PC-9 (cell line): ENCODE results near the gene ATP1B3. TPM values are rescaled to one million over a fixed set of nuclear protein-coding genes. Genes with fewer than 3 reads are reported as not detected.

Experiments
- BruUV-seq: library from RNA; stranded (reverse); fragments of 400-500 nt; replicated peaks from 2 replicates; lab custom pipeline; 2021; lab: Mats Ljungman, UMichigan
- CTCF ChIA-PET: fragments of 300-600 bp; sonication (Branson Sonifier 250); formaldehyde crosslinking; loops from one replicate; lab custom pipeline; 2022; ENCODE audit warnings: antibody characterized with exemption; lab: Charles Lee
- POLR2A ChIA-PET: fragments of 300-600 bp; sonication (Branson Sonifier 250); formaldehyde crosslinking; loops from one replicate; lab custom pipeline; 2022; ENCODE audit warnings: antibody characterized with exemption; ENCODE audit not compliant: unreplicated experiment; lab: Charles Lee
- DNase-seq, 2 experiments: peaks; one replicate each; pipeline versions ENCODE4 v3.0.0 to v3.0.0-alpha.2; 2015 to 2022; ENCODE audit warnings: mixed read lengths in 1 of 2
- H2AFZ ChIP-seq: fragments of 200-600 bp; sonication (generic); 2 replicates; pipeline ENCODE4 v1.8.1; 2017; ENCODE audit warnings: antibody characterized with exemption
- H3F3A ChIP-seq: fragments of 200-600 bp; sonication (generic); 2 replicates; pipeline ENCODE4 v1.8.1; 2017; ENCODE audit warnings: antibody characterized with exemption, mild to moderate bottlenecking, low read depth; ENCODE audit not compliant: insufficient read depth
- H3K27ac ChIP-seq: fragments of 200-600 bp; sonication (generic); 2 replicates; pipeline ENCODE4 v1.6.1; 2016; ENCODE audit warnings: mixed run types
- H3K27me3 ChIP-seq: fragments of 200-600 bp; sonication (generic); 2 replicates; pipeline ENCODE4 v1.6.1; 2016; ENCODE audit warnings: low read depth, mixed run types; ENCODE audit not compliant: insufficient read depth
- H3K36me3 ChIP-seq: fragments of 200-600 bp; sonication (generic); 2 replicates; pipeline ENCODE4 v1.6.1; 2016; ENCODE audit warnings: low read depth, mixed run types
- H3K4me1 ChIP-seq: fragments of 200-600 bp; sonication (generic); replicated peaks from 2 replicates; pipeline ENCODE4 v1.6.1; 2016; ENCODE audit warnings: mixed run types; ENCODE audit not compliant: insufficient read depth
- H3K4me2 ChIP-seq: fragments of 200-600 bp; sonication (generic); 2 replicates; pipeline ENCODE4 v1.6.1; 2017; ENCODE audit warnings: mixed run types
- H3K4me3 ChIP-seq: fragments of 200-600 bp; sonication (generic); 2 replicates; pipeline ENCODE4 v1.6.1; 2016; ENCODE audit warnings: mixed run types
- H3K79me2 ChIP-seq: fragments of 200-600 bp; sonication (generic); 2 replicates; pipeline ENCODE4 v1.6.1; 2017; ENCODE audit warnings: low read depth, mixed run types
- H3K9me2 ChIP-seq: fragments of 200-600 bp; sonication (generic); 2 replicates; pipeline ENCODE4 v1.8.1; 2017; ENCODE audit warnings: mild to moderate bottlenecking; ENCODE audit not compliant: insufficient read depth
- H3K9me3 ChIP-seq: fragments of 200-600 bp; sonication (generic); 2 replicates; pipeline ENCODE4 v1.8.1; 2016; ENCODE audit warnings: low read depth; ENCODE audit not compliant: insufficient read depth
- H4K20me1 ChIP-seq: fragments of 200-600 bp; sonication (generic); 2 replicates; pipeline ENCODE4 v1.8.1; 2017; ENCODE audit not compliant: insufficient read depth
- EZH2 ChIP-seq: fragments of 200-600 bp; sonication (generic); IDR thresholded peaks from 2 replicates; pipeline ENCODE4 v1.8.0; 2017; ENCODE audit warnings: antibody characterized with exemption, low read depth
- intact Hi-C: fragments of 100-400 bp; cut with micrococcal nuclease; formaldehyde crosslinking; loops from one replicate; pipeline ENCODE4 v1.10.0; 2022; ENCODE audit not compliant: unreplicated experiment
- total RNA-seq: library from RNA; stranded (reverse); gene quantifications from 2 replicates; pipeline ENCODE4 v1.2.3, GENCODE V29; 2021
- TF ChIP-seq, protein P1 (sequence below): fragments of 200-600 bp; sonication (generic); conservative IDR thresholded peaks from 2 replicates; pipeline ENCODE4 v1.6.1; 2017; ENCODE audit warnings: mixed run types, antibody characterized with exemption, mild to moderate bottlenecking, moderate library complexity

ATP1B3 gene
- total RNA-seq, 1 experiment from 2014 or later: 69.7 TPM

DNA sequence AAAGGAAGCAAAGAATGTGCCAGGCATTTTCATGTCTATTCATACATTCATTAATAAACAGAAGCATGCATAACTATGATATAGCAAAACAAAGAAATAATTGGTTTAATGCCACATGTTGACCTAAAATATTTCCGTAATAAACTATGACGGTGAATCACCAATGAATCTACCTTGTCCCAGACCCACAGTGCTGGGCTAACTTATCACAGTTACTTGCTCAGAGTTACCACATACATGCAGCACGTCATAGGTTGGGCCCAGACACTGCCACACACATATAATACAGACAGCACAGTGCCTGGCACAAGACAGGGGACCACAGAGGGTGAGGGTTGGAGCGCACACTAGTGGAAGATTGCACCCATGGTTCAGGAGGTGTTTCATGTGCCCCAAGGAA is 86.9 kb downstream of the ATP1B3 start:
- H3K9me2 ChIP-seq: no peaks in the 10 kb centered on the region
- no peak for DNase-seq
- CTCF ChIA-PET: no interaction called here
- H3F3A ChIP-seq: peaks cover 26% of the 10 kb centered on the region
- H3K27ac ChIP-seq: no peak overlapping the region
- H4K20me1 ChIP-seq: no peaks in the 10 kb centered on the region
- no peak for TF ChIP-seq EZH2
- TF ChIP-seq, protein P1, sequence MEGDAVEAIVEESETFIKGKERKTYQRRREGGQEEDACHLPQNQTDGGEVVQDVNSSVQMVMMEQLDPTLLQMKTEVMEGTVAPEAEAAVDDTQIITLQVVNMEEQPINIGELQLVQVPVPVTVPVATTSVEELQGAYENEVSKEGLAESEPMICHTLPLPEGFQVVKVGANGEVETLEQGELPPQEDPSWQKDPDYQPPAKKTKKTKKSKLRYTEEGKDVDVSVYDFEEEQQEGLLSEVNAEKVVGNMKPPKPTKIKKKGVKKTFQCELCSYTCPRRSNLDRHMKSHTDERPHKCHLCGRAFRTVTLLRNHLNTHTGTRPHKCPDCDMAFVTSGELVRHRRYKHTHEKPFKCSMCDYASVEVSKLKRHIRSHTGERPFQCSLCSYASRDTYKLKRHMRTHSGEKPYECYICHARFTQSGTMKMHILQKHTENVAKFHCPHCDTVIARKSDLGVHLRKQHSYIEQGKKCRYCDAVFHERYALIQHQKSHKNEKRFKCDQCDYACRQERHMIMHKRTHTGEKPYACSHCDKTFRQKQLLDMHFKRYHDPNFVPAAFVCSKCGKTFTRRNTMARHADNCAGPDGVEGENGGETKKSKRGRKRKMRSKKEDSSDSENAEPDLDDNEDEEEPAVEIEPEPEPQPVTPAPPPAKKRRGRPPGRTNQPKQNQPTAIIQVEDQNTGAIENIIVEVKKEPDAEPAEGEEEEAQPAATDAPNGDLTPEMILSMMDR: no peak
- H3K79me2 ChIP-seq: no peaks in the 10 kb centered on the region
- no peak overlapping the region for H2AFZ ChIP-seq
- H3K4me1 ChIP-seq: peaks cover 34% of the 10 kb centered on the region
- no peaks in the 10 kb centered on the region for H3K36me3 ChIP-seq
- H3K27me3 ChIP-seq: no peaks in the 10 kb centered on the region
- intact Hi-C loops: loop anchor here (2.0 kb wide), 1 partner anchor 164 kb away; no protein-coding TSS in a partner anchor
- POLR2A ChIA-PET: no interaction called here
- H3K4me2 ChIP-seq: no peak overlapping the region
- BruUV-seq: no TSS peak
- H3K9me3 ChIP-seq: no peaks in the 10 kb centered on the region
- no peak overlapping the region for H3K4me3 ChIP-seq

DNA sequence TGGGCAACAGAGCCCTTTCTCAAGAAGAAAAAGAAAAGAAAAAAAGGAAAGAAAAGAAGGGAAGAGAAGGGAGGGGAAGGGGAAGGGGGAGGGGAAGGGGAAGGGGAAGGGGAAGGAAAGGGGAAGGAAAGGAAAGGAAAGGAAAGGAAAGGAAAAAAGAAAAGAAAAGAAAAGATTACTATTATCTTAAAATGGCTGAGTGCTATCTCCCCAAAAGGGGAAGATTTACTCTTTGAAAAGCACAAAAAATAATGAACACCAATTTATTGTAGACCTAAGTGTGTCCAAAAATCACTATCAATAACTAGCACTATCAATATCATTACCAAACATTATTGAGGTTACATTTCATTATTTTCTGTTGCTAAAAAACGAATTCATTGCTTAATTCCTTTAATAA is 89.0 kb downstream of the ATP1B3 start:
- Histone ChIP-seq H3K9me2 (no peaks in the 10 kb centered on the region), H3K9me3 (no peaks in the 10 kb centered on the region), H3K36me3 (no peaks in the 10 kb centered on the region), H2AFZ (no peak overlapping the region), H3K4me1 (peaks cover 13% of the 10 kb centered on the region), H3K4me3 (no peak overlapping the region), H3K79me2 (no peaks in the 10 kb centered on the region), H3K4me2 (no peak overlapping the region), H3K27me3 (no peaks in the 10 kb centered on the region), H3F3A (peaks cover 18% of the 10 kb centered on the region), H4K20me1 (no peaks in the 10 kb centered on the region), H3K27ac (no peak overlapping the region)
- intact Hi-C loops: no loop called here
- BruUV-seq: no TSS peak
- TF ChIP-seq EZH2: no peak
- TF ChIP-seq, protein P1: no peak
- ChIA-PET POLR2A (no interaction called here), CTCF (no interaction called here)
- DNase-seq: no peak

DNA sequence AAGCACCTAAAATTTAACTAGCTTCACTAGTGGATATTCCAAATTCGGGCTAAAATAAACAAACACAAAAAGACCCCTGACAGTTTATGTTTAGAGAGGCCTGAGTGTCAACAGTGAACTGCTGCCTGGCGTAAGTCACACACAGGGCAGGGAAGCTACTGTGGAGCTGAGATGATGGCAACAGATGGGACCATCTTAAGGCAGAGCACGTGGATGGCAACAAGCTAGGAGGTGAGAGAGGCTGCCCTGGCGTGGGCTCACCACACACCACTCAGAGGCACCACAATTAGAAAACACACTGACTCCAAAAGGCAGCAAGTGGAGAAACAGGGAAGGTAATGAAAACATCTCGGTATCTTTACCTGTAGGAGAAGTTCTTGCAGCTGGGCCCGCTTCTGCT is 93.3 kb downstream of the ATP1B3 start:
- Histone ChIP-seq H3K9me2 (no peaks in the 10 kb centered on the region), H3K4me1 (peaks cover 7% of the 10 kb centered on the region; the same call in 1 of the 2 replicates), H3F3A (peaks cover 15% of the 10 kb centered on the region), H3K79me2 (no peaks in the 10 kb centered on the region), H4K20me1 (no peaks in the 10 kb centered on the region), H3K4me2 (no peak overlapping the region), H3K9me3 (no peaks in the 10 kb centered on the region), H2AFZ (no peak overlapping the region), H3K27ac (no peak overlapping the region), H3K4me3 (no peak overlapping the region), H3K27me3 (no peaks in the 10 kb centered on the region), H3K36me3 (no peaks in the 10 kb centered on the region)
- intact Hi-C loops: no loop called here
- ChIA-PET CTCF (no interaction called here), POLR2A (no interaction called here)
- DNase-seq: no peak
- BruUV-seq: no TSS peak
- TF ChIP-seq, protein P1: no peak
- no peak for TF ChIP-seq EZH2
